H9 (cell line): Measurements from ENCODE around the gene TNFSF8. TPM values are rescaled to one million over a fixed set of nuclear protein-coding genes. Genes with fewer than 3 reads are reported as not detected.

ENCODE experiments used
- DNase-seq: peaks from one replicate; pipeline ENCODE4 v3.0.0-alpha.2; 2017
- H2AFZ ChIP-seq: one replicate; pipeline ENCODE4 v1.6.1; 2013; ENCODE audit warnings: mild to moderate bottlenecking, low read length, control low read depth, moderate library complexity
- H2AK5ac ChIP-seq: 2 replicates; pipeline ENCODE4 v1.6.1; 2013; ENCODE audit warnings: low read length, control low read depth, mixed read lengths; ENCODE audit not compliant: insufficient read length
- H2BK120ac ChIP-seq: one replicate; pipeline ENCODE4 v1.6.1; 2013; ENCODE audit warnings: low read depth, mild to moderate bottlenecking, low read length, control low read depth, inconsistent platforms; ENCODE audit not compliant: poor library complexity, severe bottlenecking
- H2BK12ac ChIP-seq: 2 replicates; pipeline ENCODE4 v1.6.1; 2013; ENCODE audit warnings: low read length, control low read depth, mixed read lengths, low read depth; ENCODE audit not compliant: insufficient read length
- H2BK15ac ChIP-seq: 2 replicates; pipeline ENCODE4 v1.6.1; 2013; ENCODE audit warnings: low read depth, low read length, control low read depth
- H2BK20ac ChIP-seq: one replicate; pipeline ENCODE4 v1.6.1; 2013; ENCODE audit warnings: low read depth, mild to moderate bottlenecking, low read length, control low read depth, inconsistent platforms; ENCODE audit not compliant: poor library complexity, severe bottlenecking
- H2BK5ac ChIP-seq: 2 replicates; pipeline ENCODE4 v1.6.1; 2013; ENCODE audit warnings: low read length, control low read depth, mixed read lengths; ENCODE audit not compliant: insufficient read length
- H3K14ac ChIP-seq: 2 replicates; pipeline ENCODE4 v1.6.1; 2013; ENCODE audit warnings: low read length, control low read depth; ENCODE audit not compliant: insufficient read depth
- H3K18ac ChIP-seq: 2 replicates; pipeline ENCODE4 v1.6.1; 2013; ENCODE audit warnings: low read depth, mild to moderate bottlenecking, mixed read lengths, low read length, control low read depth; ENCODE audit not compliant: insufficient read length
- H3K23ac ChIP-seq: 2 replicates; pipeline ENCODE4 v1.6.1; 2013; ENCODE audit warnings: low read length, control low read depth, mixed read lengths, low read depth; ENCODE audit not compliant: insufficient read length
- H3K23me2 ChIP-seq: 2 replicates; pipeline ENCODE4 v1.6.1; 2013; ENCODE audit warnings: low read depth, mild to moderate bottlenecking, mixed read lengths, low read length, control low read depth; ENCODE audit not compliant: insufficient read length, poor library complexity, severe bottlenecking
- H3K27ac ChIP-seq: 2 replicates; pipeline ENCODE4 v1.5.1; 2013; ENCODE audit warnings: low read length, control low read depth, mixed read lengths, low read depth; ENCODE audit not compliant: insufficient read length
- H3K27me3 ChIP-seq: 2 replicates; pipeline ENCODE4 v1.6.1; 2013; ENCODE audit warnings: low read length, control low read depth, inconsistent platforms; ENCODE audit not compliant: insufficient read depth
- H3K4ac ChIP-seq: 2 replicates; pipeline ENCODE4 v1.6.1; 2013; ENCODE audit warnings: low read depth, mild to moderate bottlenecking, control low read depth, inconsistent platforms, low read length, moderate library complexity
- H3K4me1 ChIP-seq: 2 replicates; pipeline ENCODE4 v1.6.1; 2013; ENCODE audit warnings: low read length, control low read depth, inconsistent platforms; ENCODE audit not compliant: insufficient read depth
- H3K4me2 ChIP-seq: 2 replicates; pipeline ENCODE4 v1.6.1; 2013; ENCODE audit warnings: low read length, control low read depth, mixed read lengths; ENCODE audit not compliant: insufficient read length, insufficient read depth
- H3K56ac ChIP-seq: 2 replicates; pipeline ENCODE4 v1.6.1; 2013; ENCODE audit warnings: low read depth, mild to moderate bottlenecking, mixed read lengths, low read length, control low read depth; ENCODE audit not compliant: insufficient read length
- H3K79me1 ChIP-seq: 2 replicates; pipeline ENCODE4 v1.6.1; 2013; ENCODE audit warnings: low read depth, mild to moderate bottlenecking, moderate library complexity, low read length, control low read depth, inconsistent platforms; ENCODE audit not compliant: insufficient read depth, poor library complexity, severe bottlenecking
- H3K79me2 ChIP-seq: 2 replicates; pipeline ENCODE4 v1.6.1; 2013; ENCODE audit warnings: low read length, control low read depth, inconsistent platforms; ENCODE audit not compliant: insufficient read depth
- H3K9ac ChIP-seq: 2 replicates; pipeline ENCODE4 v1.6.1; 2013; ENCODE audit warnings: low read length, control low read depth, mixed read lengths; ENCODE audit not compliant: insufficient read length; ENCODE audit errors: extremely low read depth
- H3K9me3 ChIP-seq: one replicate; pipeline ENCODE4 v1.6.1; 2013; ENCODE audit warnings: low read depth, low read length, inconsistent platforms; ENCODE audit not compliant: control insufficient read depth
- H3T11ph ChIP-seq: one replicate; pipeline ENCODE4 v1.6.1; 2013; ENCODE audit warnings: mild to moderate bottlenecking, low read length, control low read depth, inconsistent platforms
- H4K20me1 ChIP-seq: one replicate; pipeline ENCODE4 v1.6.1; 2013; ENCODE audit not compliant: control insufficient read depth, insufficient read length, insufficient read depth
- H4K5ac ChIP-seq: 2 replicates; pipeline ENCODE4 v1.6.1; 2013; ENCODE audit warnings: low read depth, mild to moderate bottlenecking, mixed read lengths, low read length, control low read depth; ENCODE audit not compliant: insufficient read length
- H4K8ac ChIP-seq: replicated peaks from 2 replicates; pipeline ENCODE4 v1.6.1; 2013; ENCODE audit warnings: low read length, control low read depth, mixed read lengths, low read depth; ENCODE audit not compliant: insufficient read length
- H4K91ac ChIP-seq: 2 replicates; pipeline ENCODE4 v1.6.1; 2013; ENCODE audit warnings: low read depth, mild to moderate bottlenecking, moderate library complexity, mixed read lengths, low read length, control low read depth; ENCODE audit not compliant: insufficient read length
- H3K27ac Mint-ChIP-seq, 3 experiments: 2 replicates in 2 of 3; 3 replicates in 1 of 3; pipeline ENCODE4 v1.8.0; 2020 to 2021; ENCODE audit warnings: mixed read lengths in 3 of 3, mild to moderate bottlenecking in 1 of 3, moderate library complexity in 1 of 3
- H3K27me3 Mint-ChIP-seq: 2 replicates; pipeline ENCODE4 v1.8.0; 2021; ENCODE audit warnings: low read depth, mild to moderate bottlenecking, moderate library complexity, mixed read lengths
- H3K36me3 Mint-ChIP-seq, 3 experiments: 2 replicates in 2 of 3; 3 replicates in 1 of 3; pipeline ENCODE4 v1.8.0; 2020 to 2021; ENCODE audit warnings: low read depth in 3 of 3, mixed read lengths in 3 of 3; ENCODE audit not compliant: insufficient read depth in 1 of 3
- H3K4me1 Mint-ChIP-seq, 2 experiments: 2 replicates each; pipeline ENCODE4 v1.8.0; 2020; ENCODE audit warnings: mixed read lengths in 2 of 2
- H3K4me3 Mint-ChIP-seq, 2 experiments: 2 replicates in 1 of 2; 3 replicates in 1 of 2; pipeline ENCODE4 v1.8.0; 2020 to 2021; ENCODE audit warnings: mild to moderate bottlenecking in 2 of 2, mixed read lengths in 2 of 2, moderate library complexity in 1 of 2
- H3K9me3 Mint-ChIP-seq, 2 experiments: 2 replicates in 1 of 2; 3 replicates in 1 of 2; pipeline ENCODE4 v1.8.0; 2020; ENCODE audit warnings: mild to moderate bottlenecking in 2 of 2, mixed read lengths in 2 of 2, moderate library complexity in 1 of 2
- WGBS: extraction: QIAGEN DNeasy Blood & Tissue Kit; methylation state at CpG from one replicate; pipeline ENCODE4 v1.1.7; 2013; ENCODE audit warnings: missing lambda C conversion rate, low lambda C conversion rate, mixed read lengths; ENCODE audit not compliant: insufficient read length; ENCODE audit errors: extremely low coverage; 5-methylcytosine and 5-hydroxymethylcytosine counted together
- total RNA-seq: library from RNA; stranded (reverse); gene quantifications from 2 replicates; pipeline ENCODE4 v1.2.1, GENCODE V29; 2021
- TF ChIP-seq, protein P1 (sequence below): fragments of 200-600 bp; sonication (generic); conservative IDR thresholded peaks from 3 replicates; pipeline ENCODE4 v1.8.0; 2021; ENCODE audit warnings: antibody characterized with exemption, mild to moderate bottlenecking

Gene TNFSF8
- total RNA-seq, 1 experiment from 2014 or later = not detected

DNA sequence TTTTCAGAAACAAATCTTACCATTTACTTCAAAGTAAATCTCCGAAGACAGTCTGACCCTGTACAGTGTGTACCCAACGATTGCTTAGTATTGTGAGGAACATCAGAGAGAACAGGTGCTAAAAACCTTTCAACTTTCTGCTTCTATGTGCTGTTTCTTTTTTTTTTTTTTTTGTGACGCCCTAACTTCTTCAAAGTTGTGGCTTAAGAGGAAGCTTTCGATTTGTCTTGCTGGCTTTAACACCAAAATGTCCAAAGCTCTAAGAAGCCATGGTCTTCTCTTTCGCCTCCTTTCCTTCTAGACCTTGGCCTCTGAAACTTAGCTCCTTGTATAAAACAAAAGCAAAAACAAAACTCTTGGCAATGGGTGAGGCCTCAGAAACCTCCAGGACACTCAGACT, 1.2 kb downstream of the TNFSF8 start:
- no peak overlapping the region for H3K18ac ChIP-seq
- Mint-ChIP-seq H3K9me3 (peaks cover 0 to 5% of the 10 kb centered on the region in 2 experiments; a peak in 1 of 5 replicates), H3K27ac (no peak overlapping the region), H3K4me1 (peaks cover 21 to 36% of the 10 kb centered on the region in 2 experiments), H3K27me3 (peaks cover 96% of the 10 kb centered on the region), H3K4me3 (no peak overlapping the region), H3K36me3 (no peaks in the 10 kb centered on the region)
- no peak overlapping the region for H3K9ac ChIP-seq
- H4K20me1 ChIP-seq = no peaks in the 10 kb centered on the region
- TF ChIP-seq, protein P1, sequence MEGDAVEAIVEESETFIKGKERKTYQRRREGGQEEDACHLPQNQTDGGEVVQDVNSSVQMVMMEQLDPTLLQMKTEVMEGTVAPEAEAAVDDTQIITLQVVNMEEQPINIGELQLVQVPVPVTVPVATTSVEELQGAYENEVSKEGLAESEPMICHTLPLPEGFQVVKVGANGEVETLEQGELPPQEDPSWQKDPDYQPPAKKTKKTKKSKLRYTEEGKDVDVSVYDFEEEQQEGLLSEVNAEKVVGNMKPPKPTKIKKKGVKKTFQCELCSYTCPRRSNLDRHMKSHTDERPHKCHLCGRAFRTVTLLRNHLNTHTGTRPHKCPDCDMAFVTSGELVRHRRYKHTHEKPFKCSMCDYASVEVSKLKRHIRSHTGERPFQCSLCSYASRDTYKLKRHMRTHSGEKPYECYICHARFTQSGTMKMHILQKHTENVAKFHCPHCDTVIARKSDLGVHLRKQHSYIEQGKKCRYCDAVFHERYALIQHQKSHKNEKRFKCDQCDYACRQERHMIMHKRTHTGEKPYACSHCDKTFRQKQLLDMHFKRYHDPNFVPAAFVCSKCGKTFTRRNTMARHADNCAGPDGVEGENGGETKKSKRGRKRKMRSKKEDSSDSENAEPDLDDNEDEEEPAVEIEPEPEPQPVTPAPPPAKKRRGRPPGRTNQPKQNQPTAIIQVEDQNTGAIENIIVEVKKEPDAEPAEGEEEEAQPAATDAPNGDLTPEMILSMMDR = no peak
- no peak overlapping the region for H2AK5ac ChIP-seq
- H3K27ac ChIP-seq = no peak overlapping the region
- H4K5ac ChIP-seq = no peak overlapping the region
- no CpG with 5 or more reads among the region's 5 CpGs for WGBS
- H2BK20ac ChIP-seq = no peak overlapping the region
- no peak overlapping the region for H2BK120ac ChIP-seq
- no peak overlapping the region for H3K14ac ChIP-seq
- H3K79me1 ChIP-seq = no peaks in the 10 kb centered on the region
- H3K4ac ChIP-seq = no peak overlapping the region
- H2BK15ac ChIP-seq = no peak overlapping the region
- H2BK12ac ChIP-seq = no peak overlapping the region
- H3K79me2 ChIP-seq = no peaks in the 10 kb centered on the region
- no peak for DNase-seq
- H3K4me1 ChIP-seq = no peaks in the 10 kb centered on the region
- no peaks in the 10 kb centered on the region for H3K9me3 ChIP-seq
- no peak overlapping the region for H3K4me2 ChIP-seq
- H3T11ph ChIP-seq = no peak overlapping the region
- peaks cover 80% of the 10 kb centered on the region for H3K27me3 ChIP-seq
- no peak overlapping the region for H4K8ac ChIP-seq
- no peak overlapping the region for H2AFZ ChIP-seq
- no peak overlapping the region for H3K23ac ChIP-seq
- H3K56ac ChIP-seq = no peak overlapping the region
- H3K23me2 ChIP-seq = no peaks in the 10 kb centered on the region
- H2BK5ac ChIP-seq = no peak overlapping the region
- no peak overlapping the region for H4K91ac ChIP-seq
